CD14-positive monocyte (primary cell): ENCODE results near the gene PDE8A. TPM values are rescaled to one million over a fixed set of nuclear protein-coding genes. Genes with fewer than 3 reads are reported as not detected.

Experiments used
- DNase-seq, 3 donors: peaks; one replicate each; pipeline ENCODE4 v3.0.0-alpha.2; 2011 to 2022
- H2AFZ ChIP-seq: 2 replicates; pipeline ENCODE4 v1.6.0; 2012; ENCODE audit warnings: mild to moderate bottlenecking, low read depth, low read length, inconsistent platforms; ENCODE audit not compliant: insufficient read depth, poor library complexity, severe bottlenecking
- H3K27ac ChIP-seq, 2 donors: 1 replicate in 1 of 2; 2 replicates in 1 of 2; pipeline ENCODE4 v1.5.1; 2012 to 2013; ENCODE audit warnings: low read length in 2 of 2, control low read depth in 1 of 2, inconsistent platforms in 1 of 2, low read depth in 1 of 2, mild to moderate bottlenecking in 1 of 2
- H3K27me3 ChIP-seq, 2 donors: one replicate each; pipeline versions ENCODE4 v1.6.0 to v1.6.1; 2011 to 2013; ENCODE audit warnings: low read length in 2 of 2; ENCODE audit not compliant: control insufficient read depth in 2 of 2, insufficient read depth in 2 of 2
- H3K36me3 ChIP-seq, 2 donors: replicated peaks in 1 of 2; 1 replicate in 1 of 2; 2 replicates in 1 of 2; pipeline versions ENCODE4 v1.5.1 to v1.6.1; 2012 to 2013; ENCODE audit warnings: low read length in 2 of 2, control low read depth in 1 of 2, inconsistent platforms in 1 of 2, mild to moderate bottlenecking in 1 of 2; ENCODE audit not compliant: insufficient read depth in 2 of 2, control insufficient read depth in 1 of 2
- H3K4me1 ChIP-seq, 2 donors: 1 replicate in 1 of 2; 2 replicates in 1 of 2; pipeline versions ENCODE4 v1.5.1 to v1.6.1; 2012 to 2013; ENCODE audit warnings: low read length in 2 of 2, control low read depth in 1 of 2, inconsistent platforms in 1 of 2, mild to moderate bottlenecking in 1 of 2, moderate library complexity in 1 of 2; ENCODE audit not compliant: insufficient read depth in 2 of 2, control insufficient read depth in 1 of 2
- H3K4me2 ChIP-seq: replicated peaks from 2 replicates; pipeline ENCODE3; 2012; ENCODE audit warnings: low read length, moderate library complexity, mild to moderate bottlenecking; ENCODE audit not compliant: poor library complexity, severe bottlenecking; ENCODE audit errors: extremely low read depth
- H3K4me3 ChIP-seq, 3 experiments: fragments of 200-600 bp in 1 of 3; sonication (generic) in 1 of 3; replicated peaks in 1 of 3; 1 replicate in 2 of 3; 2 replicates in 1 of 3; pipeline ENCODE4 v1.5.1; 2011 to 2013; ENCODE audit warnings: low read length in 3 of 3, mild to moderate bottlenecking in 3 of 3, control low read depth in 2 of 3, low read depth in 2 of 3, inconsistent platforms in 1 of 3, moderate library complexity in 1 of 3
- H3K79me2 ChIP-seq: 2 replicates; pipeline ENCODE4 v1.6.0; 2012; ENCODE audit warnings: mild to moderate bottlenecking, control low read depth, inconsistent platforms, low read length, moderate library complexity; ENCODE audit not compliant: insufficient read depth
- H3K9ac ChIP-seq: 2 replicates; pipeline ENCODE4 v1.6.0; 2017; ENCODE audit warnings: low read length, mild to moderate bottlenecking; ENCODE audit not compliant: insufficient read depth, poor library complexity, severe bottlenecking
- H3K9me3 ChIP-seq, 2 donors: replicated peaks in 1 of 2; 1 replicate in 1 of 2; 2 replicates in 1 of 2; pipeline versions ENCODE4 v1.5.1 to v1.6.1; 2012 to 2013; ENCODE audit warnings: low read length in 2 of 2, control low read depth in 1 of 2; ENCODE audit not compliant: control insufficient read depth in 1 of 2, insufficient read depth in 1 of 2
- H4K20me1 ChIP-seq: 2 replicates; pipeline ENCODE4 v1.6.0; 2012; ENCODE audit warnings: mild to moderate bottlenecking, low read length, control low read depth, moderate library complexity; ENCODE audit not compliant: insufficient read depth
- H3K27ac Mint-ChIP-seq, 7 donors: one replicate each; pipeline ENCODE4 v1.8.0; 2020; ENCODE audit warnings: mild to moderate bottlenecking in 7 of 7, mixed read lengths in 7 of 7, moderate library complexity in 6 of 7, inconsistent platforms in 2 of 7
- H3K27me3 Mint-ChIP-seq, 3 donors: one replicate each; pipeline ENCODE4 v1.8.0; 2021 to 2022; ENCODE audit warnings: low read depth in 3 of 3, mild to moderate bottlenecking in 3 of 3, mixed read lengths in 3 of 3, moderate library complexity in 3 of 3, inconsistent platforms in 1 of 3
- H3K36me3 Mint-ChIP-seq, 2 donors: one replicate each; pipeline ENCODE4 v1.8.0; 2020; ENCODE audit warnings: mixed read lengths in 2 of 2, inconsistent platforms in 1 of 2, mild to moderate bottlenecking in 1 of 2
- H3K4me1 Mint-ChIP-seq: one replicate; pipeline ENCODE4 v1.8.0; 2020; ENCODE audit warnings: mild to moderate bottlenecking, mixed read lengths
- H3K4me3 Mint-ChIP-seq, 2 donors: one replicate each; pipeline ENCODE4 v1.8.0; 2020; ENCODE audit warnings: mild to moderate bottlenecking in 2 of 2, mixed read lengths in 2 of 2, moderate library complexity in 1 of 2
- H3K9me3 Mint-ChIP-seq, 7 donors: one replicate each; pipeline ENCODE4 v1.8.0; 2020 to 2022; ENCODE audit warnings: mixed read lengths in 7 of 7, mild to moderate bottlenecking in 6 of 7, moderate library complexity in 6 of 7, inconsistent platforms in 2 of 7
- CTCF ChIP-seq: fragments of 200-600 bp; IDR thresholded peaks from one replicate; pipeline ENCODE4 v1.8.0; 2022; ENCODE audit warnings: antibody characterized with exemption, mild to moderate bottlenecking
- WGBS: methylation state at CpG from one replicate; pipeline ENCODE4 v1.1.5; 2013; ENCODE audit warnings: missing lambda C conversion rate; ENCODE audit not compliant: insufficient coverage; 5-methylcytosine and 5-hydroxymethylcytosine counted together
- intact Hi-C, 2 donors: fragments of 100-400 bp; cut with micrococcal nuclease; formaldehyde crosslinking; loops; one replicate each; pipeline versions ENCODE4 v1.15.0 to v1.15.1; 2023
- polyA plus RNA-seq, 3 donors: library from polyadenylated mRNA; depleted of rRNA in 1 of 3; unstranded in 2 of 3; stranded (reverse) in 1 of 3; fragments of 300-500 nt in 2 of 3; fragments of >200 nt in 1 of 3; fragmentation: Illumina TruSeq in 2 of 3; gene quantifications; 1 replicate in 2 of 3; 2 replicates in 1 of 3; pipeline ENCODE4 v1.2.3, GENCODE V29; 2012 to 2021

Gene PDE8A
- polyA plus RNA-seq, 3 donors = 2.8 to 33.4 (median 4.9) TPM

DNA sequence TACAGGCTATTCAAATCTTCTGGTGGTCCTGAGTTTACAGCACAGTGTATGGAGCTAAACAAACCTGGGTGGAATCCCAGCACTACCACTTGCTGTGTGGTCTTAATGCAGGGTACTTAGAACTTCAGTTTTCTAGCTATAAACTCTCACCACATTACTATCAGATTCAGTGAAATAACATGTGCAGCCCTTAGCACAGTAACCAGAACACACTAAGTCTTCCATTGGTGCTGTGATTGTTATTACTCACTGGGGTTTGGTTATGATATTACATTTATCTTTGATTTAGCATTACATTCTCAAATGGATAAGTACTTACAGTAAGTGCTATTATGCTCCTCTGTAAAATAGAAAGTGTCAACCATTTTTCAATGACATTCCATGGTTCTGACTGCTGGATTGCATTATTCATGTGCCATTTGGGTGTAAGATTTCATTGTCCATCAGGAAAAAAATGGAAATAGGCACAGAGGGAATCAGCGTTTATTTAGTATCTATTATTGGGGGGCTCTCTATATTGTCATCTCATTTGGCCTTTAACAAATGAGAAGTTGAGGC lies 81.9 kb downstream of the PDE8A start:
- DNase-seq = no peak
- intact Hi-C loops = no loop called here
- H3K4me3 Mint-ChIP-seq = no peak overlapping the region
- peaks cover 3 to 20% of the 10 kb centered on the region in 2 donors for H3K36me3 ChIP-seq
- H3K27ac ChIP-seq = no peak overlapping the region
- H3K27me3 ChIP-seq = no peaks in the 10 kb centered on the region
- no peak overlapping the region for H2AFZ ChIP-seq
- H3K9me3 ChIP-seq = peaks cover 3 to 6% of the 10 kb centered on the region in 2 donors
- no peak overlapping the region for H3K4me2 ChIP-seq
- peaks cover 30% of the 10 kb centered on the region for H4K20me1 ChIP-seq
- H3K4me3 ChIP-seq = no peak overlapping the region
- peaks cover 6 to 25% (median 13%) of the 10 kb centered on the region in 7 donors for H3K9me3 Mint-ChIP-seq
- H3K79me2 ChIP-seq = peaks cover 23% of the 10 kb centered on the region
- WGBS = no CpG with 5 or more reads among the region's 1 CpG
- no peaks in the 10 kb centered on the region for H3K27me3 Mint-ChIP-seq
- no peak overlapping the region for H3K27ac Mint-ChIP-seq
- no peak for TF ChIP-seq CTCF
- peaks cover 6% of the 10 kb centered on the region for H3K4me1 Mint-ChIP-seq
- no peak overlapping the region for H3K9ac ChIP-seq
- no peaks in the 10 kb centered on the region for H3K4me1 ChIP-seq
- H3K36me3 Mint-ChIP-seq = peaks cover 13 to 21% of the 10 kb centered on the region in 2 donors

DNA sequence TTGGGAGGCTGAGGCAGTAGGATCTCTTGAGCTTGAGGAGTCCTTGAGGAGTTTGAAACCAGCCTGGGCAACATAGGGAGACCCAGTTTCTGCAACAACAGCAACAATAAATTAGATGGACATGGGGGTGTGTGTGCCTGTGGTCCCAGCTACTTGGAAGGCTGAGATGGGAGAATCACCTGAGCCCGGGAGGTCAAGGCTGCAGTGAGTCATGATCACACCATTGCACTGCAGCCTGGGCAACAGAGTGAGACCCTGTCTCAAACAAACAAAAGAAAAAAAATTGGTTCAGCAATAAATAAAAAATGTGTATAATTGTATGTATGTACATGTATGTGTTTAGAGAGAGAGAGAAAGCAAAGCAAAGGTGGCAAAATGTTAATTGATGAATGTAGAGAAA lies 83.1 kb downstream of the PDE8A start:
- Histone ChIP-seq H3K9ac (no peak overlapping the region), H3K27me3 (no peaks in the 10 kb centered on the region), H3K4me2 (no peak overlapping the region), H2AFZ (no peak overlapping the region), H3K27ac (no peak overlapping the region), H3K4me1 (no peaks in the 10 kb centered on the region), H4K20me1 (peaks cover 30% of the 10 kb centered on the region), H3K79me2 (peaks cover 22% of the 10 kb centered on the region), H3K9me3 (peaks cover under 1 to 5% of the 10 kb centered on the region in 2 donors), H3K36me3 (peaks cover 3 to 31% of the 10 kb centered on the region in 2 donors), H3K4me3 (no peak overlapping the region)
- WGBS = no CpG with 5 or more reads among the region's 1 CpG
- Mint-ChIP-seq H3K27me3 (no peaks in the 10 kb centered on the region), H3K9me3 (peaks cover 4 to 21% (median 10%) of the 10 kb centered on the region in 7 donors), H3K4me3 (no peak overlapping the region), H3K27ac (peak overlapping the region in 2 of 7 donors; percentile 13 to 50), H3K36me3 (peaks cover 16 to 23% of the 10 kb centered on the region in 2 donors), H3K4me1 (peaks cover 6% of the 10 kb centered on the region)
- DNase-seq = no peak
- TF ChIP-seq CTCF = no peak
- intact Hi-C loops = no loop called here
